Measurements from ENCODE around the gene TAF15.

TAF15 gene

GRCh38 chr17:35788477-35789368 lies 20.6 kb upstream of the TAF15 start:
- no peak for DNase-seq (ENCODE audit: low spot score)

- no peak for DNase-seq (ENCODE audit: low spot score)
Measured at GRCh38 chr17:35790841-35791240, 18.4 kb upstream of the TAF15 start.

- no peak for DNase-seq (ENCODE audit: low spot score)
Measured at GRCh38 chr17:35791681-35792350, 17.5 kb upstream of the TAF15 start.

GRCh38 chr17:35793257-35793656 lies 16.0 kb upstream of the TAF15 start:
- no peak for DNase-seq (ENCODE audit: low spot score)

- no peak for DNase-seq (ENCODE audit: low spot score)
Measured at GRCh38 chr17:35795007-35795870, 14.0 kb upstream of the TAF15 start, which contains the start of gene MMP28. Gene MMP28, minus strand, starts transcription at chr17:35795641. Its CDS starts 264 bp downstream, at chr17:35795377.

GRCh38 chr17:35795871-35796265 lies 13.4 kb upstream of the TAF15 start:
- no peak for DNase-seq (ENCODE audit: low spot score)

- no peak for DNase-seq (ENCODE audit: low spot score)
Measured at GRCh38 chr17:35796942-35797341, 12.3 kb upstream of the TAF15 start.

GRCh38 chr17:35797370-35797769 lies 11.9 kb upstream of the TAF15 start:
- DNase-seq (ENCODE audit: low spot score) = no peak

- DNase-seq (ENCODE audit: low spot score) = no peak
Measured at GRCh38 chr17:35797918-35798317, 11.4 kb upstream of the TAF15 start.

GRCh38 chr17:35799942-35800341 lies 9.3 kb upstream of the TAF15 start:
- DNase-seq (ENCODE audit: low spot score) = no peak

GRCh38 chr17:35801583-35802224 lies 7.6 kb upstream of the TAF15 start:
- DNase-seq (ENCODE audit: low spot score) = peak; percentile 38

GRCh38 chr17:35804658-35805192 lies 4.6 kb upstream of the TAF15 start:
- peak; percentile 72 for DNase-seq (ENCODE audit: low spot score)

GRCh38 chr17:35807371-35808144 lies 1.7 kb upstream of the TAF15 start:
- DNase-seq (ENCODE audit: low spot score) = no peak

GRCh38 chr17:35808240-35808961 lies 883 bp upstream of the TAF15 start:
- DNase-seq (ENCODE audit: low spot score) = no peak

- DNase-seq (ENCODE audit: low spot score) = peak; percentile 17
Measured at GRCh38 chr17:35809855-35810461, 674 bp downstream of the TAF15 start.

GRCh38 chr17:35811759-35812158 lies 2.5 kb downstream of the TAF15 start:
- DNase-seq (ENCODE audit: low spot score) = no peak

- no peak for DNase-seq (ENCODE audit: low spot score)
Measured at GRCh38 chr17:35812456-35812855, 3.2 kb downstream of the TAF15 start.

- DNase-seq (ENCODE audit: low spot score) = no peak
Measured at GRCh38 chr17:35816723-35817122, 7.4 kb downstream of the TAF15 start.

- DNase-seq (ENCODE audit: low spot score) = no peak
Measured at GRCh38 chr17:35817196-35817595, 7.9 kb downstream of the TAF15 start.

- no peak for DNase-seq (ENCODE audit: low spot score)
Measured at GRCh38 chr17:35819455-35819854, 10.2 kb downstream of the TAF15 start.

All from hematopoietic multipotent progenitor cell treated with erythropoietin and hydrocortisone succinate and interleukin-3 and kit ligand, for 15 days (in vitro differentiated cells).